Measurements from ENCODE around the gene CCDC127.

- TF ChIP-seq, protein P1, sequence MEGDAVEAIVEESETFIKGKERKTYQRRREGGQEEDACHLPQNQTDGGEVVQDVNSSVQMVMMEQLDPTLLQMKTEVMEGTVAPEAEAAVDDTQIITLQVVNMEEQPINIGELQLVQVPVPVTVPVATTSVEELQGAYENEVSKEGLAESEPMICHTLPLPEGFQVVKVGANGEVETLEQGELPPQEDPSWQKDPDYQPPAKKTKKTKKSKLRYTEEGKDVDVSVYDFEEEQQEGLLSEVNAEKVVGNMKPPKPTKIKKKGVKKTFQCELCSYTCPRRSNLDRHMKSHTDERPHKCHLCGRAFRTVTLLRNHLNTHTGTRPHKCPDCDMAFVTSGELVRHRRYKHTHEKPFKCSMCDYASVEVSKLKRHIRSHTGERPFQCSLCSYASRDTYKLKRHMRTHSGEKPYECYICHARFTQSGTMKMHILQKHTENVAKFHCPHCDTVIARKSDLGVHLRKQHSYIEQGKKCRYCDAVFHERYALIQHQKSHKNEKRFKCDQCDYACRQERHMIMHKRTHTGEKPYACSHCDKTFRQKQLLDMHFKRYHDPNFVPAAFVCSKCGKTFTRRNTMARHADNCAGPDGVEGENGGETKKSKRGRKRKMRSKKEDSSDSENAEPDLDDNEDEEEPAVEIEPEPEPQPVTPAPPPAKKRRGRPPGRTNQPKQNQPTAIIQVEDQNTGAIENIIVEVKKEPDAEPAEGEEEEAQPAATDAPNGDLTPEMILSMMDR (IDR thresholded peaks at IDR 0.05) = no peak
- no peak for TF ChIP-seq POLR2A (IDR thresholded peaks at IDR 0.05)
Measured at GRCh38 chr5:164244-164643, 53.7 kb downstream of the CCDC127 start.
